Urinary bladder (tissue), 4 donors: ENCODE data around the gene CEBPB. TPM values are rescaled to one million over a fixed set of nuclear protein-coding genes. Genes with fewer than 3 reads are reported as not detected.
"Not testable (repeated sequence)": the region's sequence is repeated elsewhere in the genome, so short reads cannot be mapped to it uniquely, and the experiment has no call there.

Source experiments
- DNase-seq: peaks from one replicate; pipeline ENCODE4 v3.0.0-alpha.2; 2015; ENCODE audit errors: extremely low spot score
- H3K27ac ChIP-seq: one replicate; pipeline ENCODE4 v1.5.1; 2013; ENCODE audit warnings: low read depth, mild to moderate bottlenecking, moderate library complexity
- H3K36me3 ChIP-seq: one replicate; pipeline ENCODE4 v1.6.1; 2013; ENCODE audit warnings: mild to moderate bottlenecking, moderate library complexity; ENCODE audit not compliant: insufficient read depth
- H3K4me1 ChIP-seq: one replicate; pipeline ENCODE4 v1.6.1; 2013; ENCODE audit warnings: mild to moderate bottlenecking, moderate library complexity; ENCODE audit not compliant: insufficient read depth
- H3K4me3 ChIP-seq: one replicate; pipeline ENCODE4 v1.5.1; 2013; ENCODE audit warnings: low read depth, low read length
- WGBS: extraction: QIAGEN DNeasy Blood & Tissue Kit; methylation state at CpG from one replicate; pipeline ENCODE4 v1.1.7; 2013; 5-methylcytosine and 5-hydroxymethylcytosine counted together
- polyA plus RNA-seq: library from polyadenylated mRNA; stranded (reverse); fragments of 200-250 nt; gene quantifications from one replicate; pipeline ENCODE4 v1.2.3, GENCODE V29; 2013
- total RNA-seq: library from RNA; depleted of rRNA; stranded (reverse); fragments of >200 nt; gene quantifications from one replicate; pipeline ENCODE4 v1.2.3, GENCODE V29; 2014
- donor health status: healthy with polysubstance abuse.
- donor health status: healthy.

CEBPB gene
- total and polyA plus RNA-seq, 2 donors = 13.1 to 76.6 TPM

DNA sequence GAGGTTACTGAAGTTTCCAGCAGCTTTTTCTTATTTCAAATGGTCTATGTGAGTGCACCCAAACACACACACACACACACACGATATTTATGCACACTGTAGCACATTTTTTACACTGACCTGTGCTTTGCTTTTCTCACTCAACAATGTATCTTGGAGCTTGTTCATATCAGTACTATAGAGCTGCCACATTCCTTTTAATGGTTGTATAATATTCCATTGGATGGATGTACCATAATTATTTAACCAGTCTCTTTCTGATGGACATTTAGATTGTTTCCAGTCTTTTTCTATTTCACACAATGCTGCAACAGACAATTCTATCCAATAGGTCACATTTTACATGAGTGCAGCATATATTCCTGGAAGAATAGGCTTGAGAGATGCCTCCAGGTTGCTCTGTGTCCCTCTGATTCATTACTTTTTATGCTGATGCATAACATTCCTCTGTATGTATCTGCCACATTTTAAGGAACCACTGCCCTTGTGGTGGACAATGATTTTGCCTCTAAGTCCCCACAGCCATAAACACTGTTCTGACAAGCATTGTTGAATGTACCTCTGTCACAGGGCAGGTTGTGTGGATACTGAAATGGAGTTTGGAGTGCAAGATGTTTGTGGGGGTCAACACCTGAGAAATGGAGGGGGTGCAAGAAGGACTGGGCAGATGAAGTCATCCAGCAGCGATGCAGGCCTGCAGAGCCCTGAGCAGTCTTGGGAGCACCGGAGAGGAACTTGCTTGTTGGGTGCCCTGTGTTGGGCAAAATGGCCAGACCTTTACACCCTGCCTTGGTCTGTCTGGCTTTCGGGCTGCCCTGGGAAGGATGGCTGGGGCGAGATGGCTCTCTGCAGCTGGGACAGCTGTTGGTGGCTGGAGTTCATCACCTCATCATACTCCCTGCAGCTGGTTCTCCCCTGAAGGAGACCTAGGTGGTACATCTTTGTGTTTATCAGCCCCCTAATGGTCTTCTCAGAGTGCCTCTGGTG lies 13.6 kb downstream of the CEBPB start:
- no peaks in the 10 kb centered on the region for H3K4me1 ChIP-seq
- DNase-seq = no peak
- H3K36me3 ChIP-seq = no peaks in the 10 kb centered on the region
- H3K4me3 ChIP-seq = no peak overlapping the region
- WGBS = 97% methylated on average over 5 of the region's 5 CpGs
- H3K27ac ChIP-seq = no peak overlapping the region

DNA sequence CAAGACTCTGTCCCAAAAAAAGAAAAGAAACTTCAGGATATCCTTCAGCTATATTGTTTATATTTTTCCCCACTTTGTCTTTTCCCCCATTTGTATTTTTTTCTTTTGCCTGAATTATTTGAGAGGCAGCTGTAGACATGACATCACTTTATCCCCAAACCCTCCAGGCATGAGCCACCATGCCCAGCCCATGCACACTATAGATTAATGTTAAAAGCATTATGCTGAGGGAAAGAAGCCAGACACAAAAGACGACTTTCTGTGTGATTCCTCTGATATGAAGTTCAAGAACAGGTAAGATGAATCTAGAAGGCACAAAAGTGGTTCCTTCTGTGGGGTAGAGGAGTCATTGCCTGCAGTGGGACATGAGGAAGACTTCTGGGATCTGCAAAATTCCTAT lies 16.4 kb downstream of the CEBPB start:
- DNase-seq = no peak
- Histone ChIP-seq H3K4me1 (no peaks in the 10 kb centered on the region), H3K4me3 (no peak overlapping the region), H3K36me3 (no peaks in the 10 kb centered on the region), H3K27ac (no peak overlapping the region)
- WGBS = 81% methylated on average over 1 of the region's 1 CpG

DNA sequence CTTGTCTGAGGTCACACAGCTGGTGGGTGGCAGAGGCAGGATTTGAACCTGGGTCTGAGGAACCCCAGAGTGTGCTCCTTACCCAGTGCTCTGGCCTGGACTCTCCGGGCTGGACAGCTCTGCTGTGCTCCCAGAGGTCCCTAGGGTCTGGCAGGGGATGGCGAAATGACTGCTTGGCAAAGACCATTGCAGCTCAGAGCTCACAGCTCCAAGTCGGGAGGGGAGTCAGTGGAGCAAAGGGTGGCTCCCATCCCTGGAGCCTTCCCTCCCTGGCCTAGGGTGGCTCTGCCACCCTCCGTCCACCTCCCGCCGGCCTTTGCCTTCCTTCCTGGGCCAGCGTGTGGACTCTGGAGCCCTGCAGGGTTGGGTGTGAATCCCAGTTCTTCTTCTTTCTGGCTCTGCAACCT lies 17.5 kb downstream of the CEBPB start:
- DNase-seq = no peak
- H3K4me1 ChIP-seq = no peaks in the 10 kb centered on the region
- no peak overlapping the region for H3K27ac ChIP-seq
- no peak overlapping the region for H3K4me3 ChIP-seq
- H3K36me3 ChIP-seq = no peaks in the 10 kb centered on the region
- 78% methylated on average over 7 of the region's 7 CpGs for WGBS

GRCh38 chr20:50208815-50209214 lies 18.2 kb downstream of the CEBPB start:
- not testable (repeated sequence) for DNase-seq, H3K36me3 ChIP-seq, H3K4me1 ChIP-seq, H3K4me3 ChIP-seq, H3K27ac ChIP-seq
- 94% methylated on average over 4 of the region's 4 CpGs for WGBS

DNA sequence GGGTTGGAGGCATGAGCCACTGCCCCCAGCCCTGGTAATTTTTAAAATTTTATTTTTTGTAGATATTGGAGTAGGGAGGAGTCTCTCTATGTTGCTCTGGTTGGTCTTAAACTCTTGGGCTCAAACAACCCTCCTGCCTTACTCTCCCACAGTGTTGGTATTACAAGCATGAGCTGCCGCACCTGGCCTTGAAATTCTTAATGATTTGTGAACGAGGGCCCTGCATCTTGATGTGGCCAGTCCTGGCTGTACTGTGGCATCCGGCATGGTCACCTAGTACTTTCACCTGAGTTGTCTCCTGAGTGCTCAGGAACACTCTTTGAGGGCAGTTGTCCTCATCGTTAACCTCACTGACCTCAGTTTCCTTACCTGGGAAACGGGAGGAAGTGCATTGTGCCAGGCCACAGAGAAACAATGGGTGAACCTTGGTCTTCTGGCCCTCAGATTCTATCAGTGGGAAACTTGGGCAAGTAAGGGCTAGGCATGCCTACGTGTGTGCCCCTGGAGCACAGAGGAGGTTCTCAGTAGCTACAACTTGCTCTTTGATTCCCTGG lies 19.5 kb downstream of the CEBPB start:
- no peak overlapping the region for H3K27ac ChIP-seq
- no peak for DNase-seq
- H3K4me1 ChIP-seq = no peaks in the 10 kb centered on the region
- no peaks in the 10 kb centered on the region for H3K36me3 ChIP-seq
- no peak overlapping the region for H3K4me3 ChIP-seq
- WGBS = 87% methylated on average over 6 of the region's 6 CpGs

DNA sequence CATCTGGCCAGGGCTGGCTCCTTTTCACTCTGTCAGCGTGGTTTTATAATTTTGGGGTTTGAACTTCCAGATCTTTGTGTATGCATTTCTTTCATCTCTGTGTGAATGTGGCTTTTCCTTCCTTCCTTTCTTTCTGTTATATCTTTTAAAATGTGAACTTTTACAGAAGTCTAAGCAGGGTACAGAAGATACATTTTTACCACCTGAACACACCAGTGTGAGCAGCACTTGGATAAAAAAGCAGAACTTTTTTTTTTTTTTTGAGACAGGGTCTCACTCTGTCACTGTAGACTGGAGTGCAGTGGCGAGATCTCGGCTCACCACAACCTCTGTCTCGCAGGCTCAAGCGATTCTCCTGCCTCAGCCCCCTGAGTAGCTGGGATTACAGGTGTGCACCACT lies 20.5 kb downstream of the CEBPB start:
- DNase-seq = no peak
- WGBS = 86% methylated on average over 5 of the region's 5 CpGs
- no peak overlapping the region for H3K27ac ChIP-seq
- no peaks in the 10 kb centered on the region for H3K4me1 ChIP-seq
- H3K4me3 ChIP-seq = no peak overlapping the region
- H3K36me3 ChIP-seq = no peaks in the 10 kb centered on the region

DNA sequence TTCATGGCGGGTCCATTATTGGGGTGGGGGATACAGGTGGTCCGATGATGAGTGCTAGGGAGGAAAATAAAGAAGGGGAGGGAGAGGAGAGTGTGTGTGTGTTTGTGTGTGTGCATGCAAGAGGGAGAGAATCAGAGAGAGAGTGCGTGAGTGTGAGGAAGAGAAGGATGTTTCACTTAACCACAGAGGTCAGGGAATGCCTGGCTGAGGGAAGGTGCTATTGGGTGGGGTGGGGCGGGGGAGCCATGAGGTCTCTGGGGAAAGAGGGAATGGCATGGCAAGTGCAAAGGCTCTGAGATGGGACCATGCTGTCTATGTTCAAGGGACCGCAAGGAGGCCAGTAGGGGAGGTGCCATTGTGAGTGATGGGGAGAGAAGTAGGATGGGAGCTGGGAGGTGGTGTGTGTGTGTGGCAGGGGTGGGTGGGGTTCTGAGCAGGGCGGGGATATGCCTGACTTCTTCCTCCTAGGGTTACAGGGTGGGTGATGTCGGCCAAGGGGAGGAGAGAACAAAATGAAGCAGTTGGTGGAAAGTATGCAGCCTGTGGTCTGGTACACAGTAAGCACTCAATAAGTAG lies 23.0 kb downstream of the CEBPB start:
- Histone ChIP-seq H3K27ac (no peak overlapping the region), H3K4me1 (no peaks in the 10 kb centered on the region), H3K36me3 (no peaks in the 10 kb centered on the region), H3K4me3 (no peak overlapping the region)
- no peak for DNase-seq
- WGBS = 80% methylated on average over 7 of the region's 7 CpGs

DNA sequence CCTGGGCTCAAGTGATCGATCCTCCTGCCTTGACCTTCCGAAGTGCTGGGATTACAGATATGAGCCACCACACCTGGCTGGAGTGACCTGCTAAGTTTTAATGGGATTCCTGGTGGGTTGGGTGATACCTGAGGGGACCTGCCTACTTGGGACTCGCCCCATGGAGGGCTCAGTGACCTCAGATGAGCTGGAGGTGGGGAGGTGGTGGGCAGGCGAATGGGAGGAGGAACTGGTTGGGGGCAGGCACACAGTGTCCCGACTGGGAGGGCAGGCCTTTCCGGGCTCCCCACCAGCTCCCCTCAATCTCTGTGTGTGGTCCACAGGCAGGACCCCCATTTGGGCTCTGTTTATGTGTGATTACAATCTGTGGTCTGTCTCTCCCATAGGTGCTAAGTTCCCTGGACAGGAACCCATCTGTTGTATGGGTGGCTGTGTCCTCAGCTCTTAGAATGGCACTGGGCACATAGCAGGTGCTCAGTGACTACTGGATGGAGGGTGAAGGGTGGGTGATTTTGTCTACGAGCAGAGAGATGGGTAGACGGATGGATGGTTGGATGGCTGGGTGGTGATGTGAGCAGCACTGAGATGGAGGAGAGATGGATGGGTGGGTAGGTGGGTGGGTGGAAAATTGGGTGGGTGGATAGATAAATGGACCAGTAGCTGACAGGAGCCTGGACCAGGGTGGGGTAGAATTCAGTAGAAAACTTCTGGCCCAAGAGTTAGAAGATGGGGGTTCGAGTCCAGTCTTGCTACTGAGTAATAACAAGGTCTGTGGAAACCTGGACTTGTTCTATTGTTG lies 23.8 kb downstream of the CEBPB start:
- no peaks in the 10 kb centered on the region for H3K36me3 ChIP-seq
- H3K27ac ChIP-seq = no peak overlapping the region
- no peak for DNase-seq
- no peaks in the 10 kb centered on the region for H3K4me1 ChIP-seq
- H3K4me3 ChIP-seq = no peak overlapping the region
- WGBS = 90% methylated on average over 9 of the region's 9 CpGs

GRCh38 chr20:50215101-50215690 lies 24.6 kb downstream of the CEBPB start:
- no peak for DNase-seq
- H3K4me3 ChIP-seq = no peak overlapping the region
- no peak overlapping the region for H3K27ac ChIP-seq
- H3K4me1 ChIP-seq = no peaks in the 10 kb centered on the region
- H3K36me3 ChIP-seq = no peaks in the 10 kb centered on the region
- 43% methylated on average over 8 of the region's 8 CpGs for WGBS

DNA sequence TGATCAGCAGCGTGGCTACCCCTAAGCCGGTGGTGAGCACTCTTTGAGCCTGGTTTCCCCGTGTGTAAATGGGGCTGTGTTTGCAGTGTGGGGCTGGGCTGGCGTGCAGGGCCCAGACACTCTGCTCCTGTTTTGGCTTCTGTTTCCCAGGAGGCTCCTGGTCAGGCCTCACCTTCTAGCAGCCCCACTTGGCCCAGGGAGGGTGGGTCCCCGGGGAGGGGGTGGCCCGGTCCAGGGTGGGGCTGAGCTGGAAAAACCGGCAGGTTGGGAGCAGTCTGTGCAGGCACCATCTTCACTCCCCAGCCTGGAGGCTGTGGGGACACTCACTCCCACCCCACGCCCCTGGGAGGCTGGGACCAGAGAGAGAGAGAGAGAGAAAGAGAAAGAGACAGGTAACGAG lies 25.3 kb downstream of the CEBPB start:
- Histone ChIP-seq H3K4me1 (no peaks in the 10 kb centered on the region), H3K27ac (no peak overlapping the region), H3K36me3 (no peaks in the 10 kb centered on the region), H3K4me3 (no peak overlapping the region)
- no peak for DNase-seq
- WGBS = 77% methylated on average over 9 of the region's 9 CpGs

- H3K27ac ChIP-seq = no peak overlapping the region
These were observed 26.0 kb downstream of the CEBPB start for GRCh38 chr20:50216543-50217206.

GRCh38 chr20:50217207-50217949 lies 26.7 kb downstream of the CEBPB start:
- Histone ChIP-seq H3K36me3 (no peaks in the 10 kb centered on the region), H3K4me3 (no peak overlapping the region), H3K4me1 (no peaks in the 10 kb centered on the region), H3K27ac (no peak overlapping the region)
- DNase-seq = no peak
- WGBS = 93% methylated on average over 14 of the region's 14 CpGs

More at GRCh38 chr20:50216543-50217206, 26.0 kb downstream of the CEBPB start:
- DNase-seq = no peak
- Histone ChIP-seq H3K4me3 (no peak overlapping the region), H3K4me1 (no peaks in the 10 kb centered on the region), H3K36me3 (no peaks in the 10 kb centered on the region)
- 62% methylated on average over 4 of the region's 4 CpGs for WGBS
